Loucy (cell line): Measurements from ENCODE around the gene SLC45A3.

ENCODE experiments used
- CTCF ChIP-seq: fragments of 200-600 bp; sonication (generic); conservative IDR thresholded peaks from 2 replicates; pipeline ENCODE4 v1.5.1; 2014; ENCODE audit warnings: mild to moderate bottlenecking, antibody characterized with exemption, low read length
- EZH2phosphoT487 ChIP-seq: fragments of 200-600 bp; IDR thresholded peaks from 2 replicates; pipeline ENCODE4 v1.6.1; 2018; ENCODE audit warnings: antibody characterized with exemption, mild to moderate bottlenecking, moderate library complexity, borderline replicate concordance

DNA sequence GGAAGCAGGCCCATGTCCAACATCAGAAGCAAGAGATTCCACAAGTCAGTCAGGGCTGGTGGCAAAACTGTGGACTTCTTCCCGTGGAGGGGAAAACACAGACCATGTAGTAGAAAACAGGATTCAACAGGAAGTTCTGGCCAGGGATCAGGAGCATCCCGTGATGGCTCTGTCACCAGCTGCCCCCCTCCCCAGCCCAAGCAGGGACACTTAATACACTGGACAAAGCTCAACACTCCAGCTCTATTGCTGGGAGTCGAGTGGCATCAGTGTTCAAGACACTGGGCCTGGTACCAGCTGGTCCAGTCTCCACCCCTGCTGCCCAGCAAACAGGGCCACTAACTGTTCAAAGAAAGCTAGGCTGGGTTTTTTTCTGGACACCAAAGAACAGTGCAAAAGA is 3.7 kb downstream of the SLC45A3 start:
- TF ChIP-seq CTCF (no peak), EZH2phosphoT487 (no peak)
